GOT3 (cell line): ENCODE measurements around the gene RERE.
"Not testable (repeated sequence)": the region's sequence is repeated elsewhere in the genome, so short reads cannot be mapped to it uniquely, and the experiment has no call there.

ENCODE experiments used
- DNase-seq: peaks from one replicate; lab custom pipeline; 2025; ENCODE audit warnings: mixed read lengths; lab: John Stamatoyannopoulos, UW

RERE gene

GRCh38 chr1:8510041-8510823 lies 307.2 kb downstream of the RERE start:
- DNase-seq, result no peak

GRCh38 chr1:8509579-8509978 lies 307.9 kb downstream of the RERE start:
- no peak for DNase-seq

DNA sequence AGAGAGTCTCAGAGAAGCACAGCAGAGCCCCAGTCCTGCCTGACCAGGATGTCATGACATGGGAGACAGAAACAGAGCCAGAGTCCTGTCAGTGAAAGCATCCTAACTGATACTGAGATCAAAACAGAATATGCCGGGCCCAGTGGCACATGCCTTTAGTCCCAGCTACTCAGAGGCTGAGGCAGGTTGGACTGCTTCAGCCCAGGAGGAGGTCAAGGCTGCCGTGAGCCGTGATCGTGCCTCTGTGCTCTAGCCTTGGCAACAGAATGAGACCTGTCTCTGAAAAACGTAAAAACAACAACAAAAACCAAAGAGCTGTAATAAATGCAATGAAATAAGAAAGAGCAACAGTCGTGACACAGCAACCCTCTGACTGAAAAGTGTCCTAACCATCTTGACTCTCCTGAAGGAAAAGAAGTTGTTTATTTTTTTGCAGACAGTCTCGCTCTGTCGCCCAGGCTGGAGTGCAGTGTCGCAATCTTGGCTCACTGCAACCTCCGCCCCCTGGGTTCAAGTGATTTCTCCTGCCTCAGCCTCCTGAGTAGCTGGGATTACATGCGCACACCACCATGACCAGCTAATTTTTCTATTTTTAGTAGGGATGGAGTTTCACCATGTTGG lies 310.3 kb downstream of the RERE start:
- no peak for DNase-seq

DNA sequence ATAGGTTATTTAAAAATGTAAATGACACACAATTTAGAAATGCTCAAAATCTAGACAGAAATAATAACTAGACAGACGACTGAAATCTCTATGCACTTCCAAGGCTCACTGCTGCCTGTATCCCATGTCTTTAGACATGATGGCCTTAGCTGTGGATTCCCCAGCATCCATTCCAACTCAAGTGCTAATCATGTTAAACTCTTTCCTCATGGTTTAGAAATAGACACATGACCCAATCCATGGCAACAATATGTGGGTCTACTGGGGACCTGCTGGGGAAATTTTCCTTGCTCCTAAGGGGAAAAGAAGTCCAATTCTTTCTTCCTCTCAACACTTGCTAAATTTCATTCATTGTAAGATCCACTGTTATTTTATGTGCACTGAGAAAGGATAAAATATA lies 311.0 kb downstream of the RERE start:
- no peak for DNase-seq

DNA sequence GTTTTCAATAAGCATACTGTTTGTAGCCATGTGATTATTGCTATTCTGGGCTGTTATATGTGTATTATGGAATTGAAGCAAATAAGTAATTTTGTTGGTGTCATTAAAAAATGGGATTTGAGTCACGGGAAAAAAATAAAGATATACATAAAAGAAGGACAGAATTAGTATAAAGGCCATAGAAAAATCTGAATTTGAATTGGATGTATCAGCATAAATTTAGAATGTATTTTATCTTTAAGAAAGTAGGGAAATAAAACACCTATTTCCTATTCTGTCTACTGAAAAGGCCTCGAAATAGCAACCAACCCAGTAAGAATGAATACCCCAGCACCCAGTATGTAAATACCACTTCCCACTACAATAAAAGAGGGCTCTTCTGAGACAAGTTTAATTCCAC lies 313.6 kb downstream of the RERE start:
- no peak for DNase-seq

DNA sequence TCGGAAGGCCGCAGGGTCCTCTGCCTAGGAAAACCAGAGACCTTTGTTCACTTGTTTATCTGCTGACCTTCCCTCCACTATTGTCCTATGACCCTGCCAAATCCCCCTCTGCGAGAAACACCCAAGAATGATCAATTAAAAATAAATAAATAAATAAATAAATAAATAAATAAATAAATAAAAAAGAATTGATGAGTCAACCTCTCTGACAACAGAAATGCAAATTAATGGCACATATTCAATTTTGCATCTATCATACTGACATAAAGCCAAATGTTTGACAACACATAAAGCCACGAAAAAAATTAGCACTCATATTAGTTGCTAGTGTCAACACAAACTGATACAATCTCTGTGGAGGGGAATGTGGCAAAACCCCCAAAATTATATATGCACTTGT lies 314.5 kb downstream of the RERE start:
- DNase-seq, result not testable (repeated sequence)

GRCh38 chr1:8497210-8497819 lies 320.1 kb downstream of the RERE start:
- DNase-seq, result no peak

- DNase-seq, result no peak
Observed at GRCh38 chr1:8496473-8496872, 321.0 kb downstream of the RERE start.

DNA sequence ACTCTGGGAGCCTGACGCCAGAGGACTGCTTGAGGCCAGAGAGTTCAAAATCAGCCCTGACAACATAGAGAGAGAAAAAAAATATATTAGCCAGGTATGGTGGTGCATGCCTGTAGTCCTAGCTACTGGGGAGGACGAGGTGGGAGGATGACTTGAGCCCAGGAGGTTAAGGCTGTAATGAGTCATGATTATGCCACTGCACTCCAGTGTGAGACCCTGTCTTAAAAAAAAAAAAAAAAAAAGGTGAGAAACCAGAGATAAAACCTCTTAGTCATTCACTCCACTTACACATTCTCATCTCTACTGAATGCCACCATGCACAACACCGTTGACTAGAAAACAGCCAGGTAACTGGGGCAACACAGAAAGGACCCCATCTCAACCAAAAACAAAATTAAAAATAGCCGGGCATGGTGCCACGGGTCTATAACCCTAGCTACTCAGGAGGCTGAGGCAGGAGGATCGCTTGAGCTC lies 321.5 kb downstream of the RERE start:
- no peak for DNase-seq

DNA sequence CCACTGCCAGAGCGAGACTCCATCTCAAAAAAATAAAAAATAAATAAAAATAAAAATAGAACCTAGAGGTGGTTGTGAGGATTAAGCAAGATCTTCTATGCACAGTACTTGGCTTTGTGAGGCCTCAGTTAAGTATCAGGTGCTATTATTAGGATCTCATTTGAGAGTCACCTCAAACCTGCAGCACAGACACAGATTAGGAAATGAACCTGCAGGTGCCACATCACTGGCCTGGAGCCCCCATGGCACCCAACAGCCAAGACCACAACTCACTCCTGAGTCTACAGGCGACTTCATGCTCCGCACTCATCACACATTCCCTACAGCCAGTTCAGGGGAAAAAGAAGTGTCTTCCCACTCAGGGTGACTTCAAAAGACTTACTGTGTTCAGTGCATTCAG lies 322.8 kb downstream of the RERE start:
- DNase-seq, result no peak

DNA sequence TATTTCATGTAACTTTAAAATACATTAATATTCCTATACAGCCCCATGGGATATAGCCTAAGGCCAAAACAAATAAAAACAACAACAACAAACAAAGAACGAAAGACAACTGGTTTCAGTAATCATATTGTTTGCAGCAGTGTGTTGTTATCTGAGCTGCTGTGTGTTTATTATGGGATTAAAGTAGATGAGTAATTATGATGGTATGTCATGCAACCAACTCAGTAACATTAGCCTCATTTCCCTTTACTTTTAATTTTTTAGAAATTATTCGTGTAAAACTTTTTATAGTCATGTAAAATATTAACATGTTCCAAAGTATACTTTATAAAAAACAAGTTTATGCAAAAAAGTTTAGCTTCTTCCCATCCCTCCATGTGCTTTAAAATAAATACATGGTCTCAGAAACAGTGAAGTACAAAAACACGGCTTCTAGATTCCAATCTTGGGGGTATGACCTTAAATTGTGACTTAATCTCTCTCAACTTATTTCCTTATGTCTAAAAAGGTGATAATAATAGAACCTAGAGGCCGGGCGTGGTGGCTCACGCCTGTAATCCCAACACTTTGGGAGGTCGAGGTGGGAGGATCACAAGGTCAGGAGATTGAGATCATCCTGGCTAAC lies 323.4 kb downstream of the RERE start:
- no peak for DNase-seq

DNA sequence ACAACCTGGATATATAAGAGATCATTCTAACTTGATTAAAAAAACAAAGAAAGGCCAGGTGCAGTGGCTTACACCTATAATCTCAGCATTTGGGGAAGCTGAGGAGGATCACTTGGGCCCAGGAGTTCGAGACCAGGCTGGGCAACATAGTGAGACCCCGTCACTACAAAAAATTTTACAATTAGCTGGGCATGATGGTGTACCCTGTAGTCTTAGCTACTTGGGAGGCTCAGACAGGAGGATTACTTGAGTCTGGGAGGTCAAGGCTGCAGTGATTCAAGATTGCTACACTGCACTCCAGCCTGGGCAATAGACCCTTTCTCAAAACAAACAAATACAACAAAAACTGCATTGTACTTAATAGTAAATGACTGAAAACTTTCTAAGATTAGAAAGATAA lies 330.2 kb downstream of the RERE start:
- DNase-seq, result no peak

DNA sequence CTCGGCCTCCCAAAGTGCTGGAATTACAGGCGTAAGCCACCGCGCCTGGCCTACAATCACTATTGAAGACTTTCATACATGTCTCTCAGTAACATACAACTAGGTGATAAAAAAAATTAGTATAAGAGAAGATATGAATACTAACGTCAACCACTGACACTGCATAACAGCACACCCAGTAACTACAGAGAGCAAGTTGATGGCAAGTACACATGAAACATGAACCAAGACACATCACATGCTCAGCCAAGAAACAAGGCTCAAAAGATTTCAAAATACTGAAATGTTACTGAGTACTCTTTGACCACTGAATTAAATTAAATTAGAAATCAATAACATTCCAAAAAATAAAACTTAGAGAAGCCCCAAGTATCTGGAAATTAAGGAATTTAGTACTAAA lies 331.4 kb downstream of the RERE start:
- no peak for DNase-seq

DNA sequence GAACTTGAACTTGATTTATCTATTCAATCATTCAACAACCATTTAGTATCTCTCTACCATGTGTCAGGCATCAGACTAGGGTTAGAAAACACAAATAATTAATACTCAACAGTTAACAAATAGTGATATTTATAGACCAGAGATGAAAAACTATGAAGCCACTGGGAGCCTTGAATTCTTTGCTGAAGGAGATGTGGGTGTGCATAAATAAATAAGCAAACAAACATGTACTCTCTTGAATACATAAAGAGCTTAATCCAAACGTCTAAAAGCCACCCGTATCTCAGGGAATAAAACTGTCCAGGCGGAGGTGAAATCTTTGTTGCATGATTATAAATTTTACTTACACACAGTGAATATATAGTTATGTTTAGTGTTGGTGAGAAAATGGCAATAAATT lies 333.9 kb downstream of the RERE start:
- DNase-seq, result no peak

DNA sequence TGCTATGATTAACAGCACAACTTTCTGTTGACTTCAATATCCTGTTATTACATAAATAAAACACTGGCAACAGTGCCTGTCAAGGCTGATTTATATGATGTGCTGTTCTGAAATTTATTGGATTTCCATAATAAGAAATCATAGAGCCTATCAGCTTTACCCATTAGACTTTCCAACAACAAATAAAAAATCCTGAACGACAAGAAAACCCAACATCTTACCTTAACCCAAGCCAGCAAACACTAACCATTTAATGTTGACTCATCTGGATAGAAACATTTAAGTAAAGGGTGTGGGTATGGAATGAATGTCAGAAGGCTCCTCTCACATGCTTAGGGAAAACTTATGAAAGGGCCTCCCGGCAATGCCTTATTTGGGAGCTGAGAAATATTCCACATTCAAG lies 334.5 kb downstream of the RERE start:
- DNase-seq, result no peak

DNA sequence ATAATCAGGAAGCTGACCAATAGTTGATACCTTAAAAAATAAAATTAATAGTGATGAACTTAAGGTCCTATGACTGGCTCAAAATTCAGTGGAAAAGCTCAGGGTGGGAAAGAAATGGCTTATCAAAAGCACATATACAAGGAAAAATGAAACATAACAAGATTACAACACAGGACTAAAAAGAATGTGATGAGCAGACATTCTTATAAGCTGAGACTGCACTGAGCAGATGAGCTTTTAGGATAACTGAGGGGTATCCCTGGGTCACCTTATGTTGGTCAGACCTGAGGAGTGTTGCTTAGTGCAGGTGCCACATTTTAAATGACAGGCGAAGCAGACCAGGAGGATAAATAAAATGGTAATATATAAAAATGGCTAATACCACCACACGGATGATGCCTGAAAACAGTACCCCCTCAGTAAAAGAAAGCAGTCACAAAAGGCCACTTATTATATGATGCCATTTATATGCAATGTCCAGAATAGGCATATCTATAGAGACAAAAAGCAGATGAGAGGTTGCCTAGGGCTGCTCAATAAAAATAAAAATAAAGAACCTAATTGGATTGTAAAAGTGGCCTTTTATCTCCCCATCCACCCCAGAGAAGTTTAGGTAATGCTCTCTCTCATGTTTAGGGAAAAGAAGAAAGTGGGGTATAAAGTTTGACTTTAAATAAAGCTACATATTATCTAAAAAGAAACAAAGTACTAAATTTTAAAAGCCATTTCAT lies 335.6 kb downstream of the RERE start:
- no peak for DNase-seq

- DNase-seq, result no peak
Observed at GRCh38 chr1:8478566-8478965, 338.9 kb downstream of the RERE start.

DNA sequence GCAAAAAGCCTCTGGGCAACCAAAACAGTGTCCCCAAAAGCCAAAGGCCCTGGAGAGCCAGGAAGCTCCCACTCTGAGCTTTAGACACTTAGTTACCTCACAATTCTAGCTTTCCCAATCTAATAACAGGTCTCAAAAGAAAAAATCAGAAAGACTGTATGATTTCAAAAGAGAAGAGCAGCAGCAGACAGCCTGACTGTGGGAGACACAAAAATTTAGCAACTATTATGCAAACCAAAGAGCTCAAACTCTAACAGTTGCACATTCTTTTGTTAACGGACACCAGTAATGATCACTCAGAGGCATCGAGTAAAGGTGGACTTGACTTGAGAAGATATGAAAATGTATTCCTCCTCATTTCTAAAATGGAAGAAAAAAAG lies 339.5 kb downstream of the RERE start:
- no peak for DNase-seq

DNA sequence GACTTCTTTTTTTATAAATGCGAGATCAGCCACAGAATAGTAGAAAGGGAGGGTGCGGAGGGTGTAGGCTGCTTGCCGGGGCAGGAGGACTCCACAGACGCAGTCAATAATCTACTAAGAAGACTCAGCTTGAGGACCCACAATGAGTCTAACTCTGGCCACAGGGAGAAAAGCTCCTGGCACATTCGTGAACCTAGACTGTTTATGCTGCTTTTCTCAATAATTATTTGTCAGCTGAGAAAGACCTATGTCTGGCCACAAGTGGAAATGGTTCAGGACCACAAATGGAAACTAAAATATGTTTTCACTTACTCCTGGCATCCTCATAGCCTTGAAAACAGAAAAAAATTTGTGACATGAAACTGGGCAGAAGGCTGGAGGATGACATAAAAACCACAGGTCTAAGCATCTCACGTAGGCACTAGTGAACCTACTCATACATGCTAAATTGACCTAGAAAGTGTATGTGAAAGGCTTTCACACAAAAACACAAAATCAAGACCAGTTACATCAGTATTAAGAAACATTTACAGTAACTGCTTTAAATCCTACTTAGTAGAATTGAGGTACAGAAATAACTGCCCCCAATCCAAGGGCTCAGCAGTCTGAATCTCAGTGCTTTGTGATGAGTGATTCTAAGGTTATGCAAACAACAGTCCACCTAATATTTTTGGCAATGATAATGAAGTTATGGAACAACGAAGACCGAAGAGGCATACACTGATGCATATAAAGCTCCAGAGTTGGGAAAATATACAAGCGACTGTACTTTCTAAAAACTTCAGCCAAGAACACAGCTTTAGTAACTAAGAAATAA lies 340.1 kb downstream of the RERE start:
- DNase-seq, result no peak

DNA sequence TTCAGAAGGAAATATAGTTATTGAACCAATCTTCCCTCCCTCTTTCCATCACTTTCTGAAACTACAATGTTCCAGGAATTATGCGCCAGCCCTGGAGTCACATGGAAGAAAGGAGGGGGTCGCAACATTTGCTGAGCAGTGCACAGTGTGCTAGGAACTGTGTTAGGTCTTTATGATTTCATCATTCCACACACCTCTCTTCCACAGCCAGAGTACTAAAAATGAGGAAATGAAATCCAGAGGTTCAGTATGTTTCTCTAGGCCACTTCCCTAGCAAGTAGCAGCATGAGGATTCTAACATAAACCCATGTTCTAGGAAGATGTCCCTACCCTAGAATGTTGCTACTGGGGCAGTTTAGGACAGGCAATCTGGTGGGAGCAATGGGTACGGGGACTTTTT lies 341.4 kb downstream of the RERE start:
- no peak for DNase-seq

GRCh38 chr1:8474369-8474768 lies 343.1 kb downstream of the RERE start:
- no peak for DNase-seq
